Adrenal gland (tissue), 5 donors: ENCODE results near the gene DUSP2.
A peak's percentile ranks its signal among the peaks of the same experiment; 100 is the strongest.

ENCODE experiments used
- POLR2A ChIP-seq, 2 donors: fragments of 450-650 bp; IDR thresholded peaks; one replicate each; pipeline ENCODE4 v1.6.1; 2017; ENCODE audit warnings: antibody characterized with exemption in 2 of 2, mild to moderate bottlenecking in 2 of 2, moderate library complexity in 1 of 2
- TF ChIP-seq, protein P1 (sequence below), 6 experiments: fragments of 450-650 bp in 4 of 6; fragments of 200-600 bp in 2 of 6; sonication (generic) in 1 of 6; IDR thresholded peaks; 1 replicate in 5 of 6; 2 replicates in 1 of 6; pipeline versions ENCODE4 v1.5.1 to v1.8.0; 2016 to 2021; ENCODE audit warnings: antibody characterized with exemption in 6 of 6, mild to moderate bottlenecking in 2 of 6, moderate library complexity in 1 of 6
- donor health status: DM: no; HTN: no; CAD: no.

DNA sequence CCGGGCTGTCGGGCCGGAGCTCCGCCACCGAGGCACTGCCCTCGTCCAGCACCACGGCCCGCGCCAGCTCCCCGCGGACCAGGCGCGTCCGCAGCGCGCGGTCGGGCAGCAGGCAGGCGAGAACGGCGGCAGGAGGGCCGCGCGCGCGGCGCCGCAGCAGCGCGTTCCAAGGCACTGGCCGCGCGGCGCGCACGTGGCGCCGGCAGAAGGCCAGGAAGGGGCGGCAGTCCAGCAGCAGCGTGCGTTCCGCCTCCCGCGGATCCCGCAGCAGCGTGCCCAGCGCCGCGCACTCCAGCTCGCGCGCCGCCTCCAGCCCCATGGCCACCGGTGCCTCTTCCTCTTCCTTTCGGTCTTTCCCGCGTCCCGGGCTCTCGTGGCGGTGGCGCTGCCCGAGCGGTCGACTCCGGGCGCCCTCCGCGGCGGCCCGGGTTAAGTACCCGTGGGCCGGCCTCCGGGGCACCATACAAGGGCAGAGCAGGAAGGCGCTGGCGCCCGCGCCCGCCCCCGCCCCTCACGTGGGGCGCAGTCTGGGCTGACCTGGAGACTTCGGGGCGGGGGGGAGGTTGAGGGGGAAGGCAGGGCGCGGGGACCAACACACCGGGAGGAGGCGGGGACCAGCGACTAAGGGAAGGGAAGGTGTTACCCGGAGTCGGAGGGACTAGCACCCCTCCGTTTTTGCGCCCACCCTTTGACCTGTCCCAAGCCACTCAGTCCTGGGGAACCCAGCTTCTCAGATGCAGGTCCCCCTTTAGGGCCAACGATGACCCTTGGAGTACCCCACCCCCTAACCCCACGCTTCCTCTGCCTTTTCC, at the start of gene DUSP2:
- TF ChIP-seq, protein P1, sequence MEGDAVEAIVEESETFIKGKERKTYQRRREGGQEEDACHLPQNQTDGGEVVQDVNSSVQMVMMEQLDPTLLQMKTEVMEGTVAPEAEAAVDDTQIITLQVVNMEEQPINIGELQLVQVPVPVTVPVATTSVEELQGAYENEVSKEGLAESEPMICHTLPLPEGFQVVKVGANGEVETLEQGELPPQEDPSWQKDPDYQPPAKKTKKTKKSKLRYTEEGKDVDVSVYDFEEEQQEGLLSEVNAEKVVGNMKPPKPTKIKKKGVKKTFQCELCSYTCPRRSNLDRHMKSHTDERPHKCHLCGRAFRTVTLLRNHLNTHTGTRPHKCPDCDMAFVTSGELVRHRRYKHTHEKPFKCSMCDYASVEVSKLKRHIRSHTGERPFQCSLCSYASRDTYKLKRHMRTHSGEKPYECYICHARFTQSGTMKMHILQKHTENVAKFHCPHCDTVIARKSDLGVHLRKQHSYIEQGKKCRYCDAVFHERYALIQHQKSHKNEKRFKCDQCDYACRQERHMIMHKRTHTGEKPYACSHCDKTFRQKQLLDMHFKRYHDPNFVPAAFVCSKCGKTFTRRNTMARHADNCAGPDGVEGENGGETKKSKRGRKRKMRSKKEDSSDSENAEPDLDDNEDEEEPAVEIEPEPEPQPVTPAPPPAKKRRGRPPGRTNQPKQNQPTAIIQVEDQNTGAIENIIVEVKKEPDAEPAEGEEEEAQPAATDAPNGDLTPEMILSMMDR (IDR thresholded peaks at IDR 0.05): peak in 1 of 6 experiments; percentile 23
- peak; percentile 50 to 70 for TF ChIP-seq POLR2A (IDR thresholded peaks at IDR 0.05)
